GM04504 (cell line): ENCODE data around the gene GAL3ST1.
A peak's percentile ranks its signal among the peaks of the same experiment; 100 is the strongest.
"Not testable (repeated sequence)": the region's sequence is repeated elsewhere in the genome, so short reads cannot be mapped to it uniquely, and the experiment has no call there.

ENCODE experiments used
- DNase-seq: peaks from one replicate; pipeline ENCODE4 v3.0.0-alpha.2; 2012; ENCODE audit warnings: low read depth

GAL3ST1 gene

DNA sequence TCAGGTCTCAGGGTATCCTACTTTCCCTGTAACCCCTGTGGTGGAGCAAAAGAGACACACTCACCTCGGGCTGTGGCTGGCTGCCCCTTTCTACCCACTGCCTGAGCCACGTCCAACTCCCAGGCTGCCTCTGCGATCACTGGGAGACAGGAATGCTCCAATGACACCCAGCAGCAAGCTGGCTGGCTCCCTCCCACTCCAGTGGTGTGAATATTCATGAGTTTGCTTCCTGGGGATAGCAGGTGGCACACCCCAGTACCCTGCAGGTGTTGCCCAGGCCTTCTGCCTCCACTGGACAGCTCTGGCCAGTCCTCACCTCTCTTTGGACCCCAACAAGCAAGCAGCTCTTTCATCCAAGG is 9.7 kb downstream of the GAL3ST1 start:
- no peak for DNase-seq

DNA sequence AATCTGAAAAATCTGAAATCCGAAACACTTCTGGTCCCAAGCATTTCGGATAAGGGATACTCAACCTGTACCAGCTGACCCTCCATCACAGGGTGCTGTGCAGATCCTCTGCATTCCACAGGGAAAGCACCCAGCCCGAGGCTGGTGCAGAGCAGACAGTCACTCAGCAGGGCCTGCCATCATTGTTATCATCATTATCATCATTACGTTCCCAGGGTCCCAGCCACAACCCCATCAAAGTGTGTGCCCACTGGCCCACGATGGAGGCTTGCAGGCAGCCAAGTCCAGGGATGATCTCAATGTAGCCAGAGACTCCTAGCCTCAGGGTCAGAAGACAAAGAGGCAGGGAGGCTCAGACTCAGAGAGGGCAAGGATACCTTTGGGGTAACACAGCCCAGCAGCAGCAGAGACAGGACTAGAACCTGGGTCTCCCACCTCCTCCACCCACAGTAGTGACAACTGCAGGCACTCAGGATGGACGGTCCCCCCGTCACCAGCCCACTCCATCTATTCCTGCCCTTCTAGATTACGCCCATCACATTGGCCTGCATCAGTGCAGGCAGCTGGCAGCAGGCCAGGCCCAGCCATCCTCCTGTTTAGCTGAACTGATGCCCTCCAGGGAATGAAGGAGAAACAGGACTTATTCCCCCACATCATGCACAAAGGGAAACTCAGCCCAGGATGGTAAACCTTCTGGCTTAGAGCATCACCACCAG is 10.3 kb downstream of the GAL3ST1 start:
- DNase-seq = no peak

DNA sequence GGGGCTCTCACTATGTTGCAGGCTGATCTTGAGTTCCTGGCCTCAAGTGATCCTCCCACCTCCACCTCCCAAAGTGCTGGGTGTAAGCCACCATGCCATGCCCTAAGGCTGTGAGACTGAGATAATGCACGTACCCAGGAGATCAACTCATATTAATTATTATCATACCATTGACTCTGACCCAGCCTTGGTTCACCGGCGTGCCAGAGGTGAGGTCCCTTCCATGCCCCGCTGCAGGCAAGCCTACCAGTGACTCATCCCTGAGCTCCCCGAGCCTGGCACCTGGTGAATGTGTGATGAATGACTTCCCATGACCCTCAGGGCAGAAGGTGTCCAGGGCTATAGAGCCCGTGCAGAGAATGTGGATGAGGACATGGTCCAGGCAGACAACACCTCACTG is 12.1 kb downstream of the GAL3ST1 start:
- DNase-seq = no peak

- DNase-seq = no peak
These were observed 12.9 kb downstream of the GAL3ST1 start for GRCh38 chr22:30561402-30562189.

DNA sequence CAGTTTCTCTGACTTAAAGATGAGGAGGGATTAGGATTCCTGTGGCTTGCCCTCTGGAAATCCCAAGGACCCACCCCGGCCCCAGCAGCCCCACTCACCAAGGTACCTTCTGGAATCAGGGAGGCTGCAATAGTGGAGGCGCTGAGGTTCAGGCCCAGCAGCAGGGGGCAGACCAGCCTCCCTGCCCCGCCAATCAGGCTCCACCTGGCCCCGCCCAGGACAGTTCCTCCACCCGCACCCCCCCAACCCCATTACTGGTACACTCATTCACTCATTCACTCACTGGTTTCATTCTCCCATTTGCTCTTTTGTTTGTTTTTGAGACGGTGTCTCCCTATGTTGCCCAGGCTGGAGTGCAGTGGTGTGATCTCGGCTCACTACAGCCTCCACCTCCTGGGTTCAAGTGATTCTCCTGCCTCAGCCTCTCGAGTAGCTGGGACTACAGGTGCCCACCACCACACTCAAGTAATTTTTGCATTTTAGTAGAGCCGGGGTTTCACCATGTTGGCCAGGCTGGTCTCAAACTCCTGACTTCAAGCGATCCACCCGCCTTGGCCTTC is 13.7 kb downstream of the GAL3ST1 start:
- not testable (repeated sequence) for DNase-seq

- DNase-seq = no peak
These were observed 14.6 kb downstream of the GAL3ST1 start for GRCh38 chr22:30559889-30560288.

DNA sequence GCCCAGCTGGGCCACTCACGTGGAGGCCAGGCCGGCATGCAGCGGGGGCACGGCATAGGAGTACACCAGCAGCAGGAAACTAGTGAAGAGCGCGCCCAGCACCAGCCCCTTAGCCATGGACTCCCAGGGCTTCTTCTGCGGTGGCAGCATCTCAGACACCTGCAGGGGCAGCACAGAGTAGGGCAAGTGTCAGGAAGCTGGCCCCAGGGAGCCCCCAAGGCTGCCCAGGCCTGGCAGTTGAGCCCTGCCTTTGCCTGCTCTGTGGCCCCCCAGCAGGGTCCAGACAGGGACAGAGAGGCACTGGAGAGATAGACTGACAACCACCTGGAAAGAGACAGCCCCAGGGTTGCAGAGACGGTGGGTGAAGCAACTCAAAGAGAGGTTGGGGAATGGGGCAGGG is 17.2 kb downstream of the GAL3ST1 start:
- no peak for DNase-seq

DNA sequence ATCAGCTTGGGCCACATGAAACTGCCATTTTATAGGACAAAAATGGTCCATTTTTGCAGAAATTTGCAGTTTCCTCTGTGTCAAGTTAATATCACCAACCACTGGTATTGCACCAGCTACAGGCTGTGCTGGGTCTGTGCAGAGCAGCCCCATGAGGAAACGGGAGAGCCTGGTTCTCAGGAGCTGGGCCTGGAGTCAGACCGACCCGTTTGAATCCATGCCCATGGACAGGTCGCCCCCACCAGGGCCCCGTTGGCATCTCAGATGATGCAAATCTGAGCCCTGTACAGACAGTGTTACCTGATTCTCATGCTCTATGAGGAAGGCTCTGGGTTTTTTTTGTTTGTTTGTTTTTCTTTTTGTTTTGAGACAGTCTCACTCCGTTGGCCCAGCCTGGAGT is 18.1 kb downstream of the GAL3ST1 start:
- no peak for DNase-seq

- no peak for DNase-seq
These were observed 18.9 kb downstream of the GAL3ST1 start for GRCh38 chr22:30555282-30556210.

DNA sequence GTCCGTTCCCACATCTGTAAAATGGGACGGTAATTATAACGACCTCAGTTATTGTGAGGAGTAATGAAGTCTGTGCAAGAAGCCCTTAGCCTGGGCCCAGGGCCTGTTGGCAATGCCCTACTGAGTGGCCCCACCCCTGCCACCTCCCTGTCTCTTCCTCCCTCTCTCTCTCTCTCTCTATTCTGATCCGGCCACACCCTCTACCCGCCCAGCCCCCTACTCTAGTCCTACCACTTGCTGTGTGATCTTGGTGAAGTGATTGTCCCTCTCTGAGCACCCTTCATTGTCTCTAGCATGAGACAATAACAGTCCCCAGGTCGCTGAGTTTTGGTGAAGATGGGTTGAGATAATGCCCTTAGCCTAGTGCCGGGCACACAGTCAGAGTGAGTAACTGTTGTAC is 20.5 kb downstream of the GAL3ST1 start:
- no peak for DNase-seq

- no peak for DNase-seq
These were observed 21.7 kb downstream of the GAL3ST1 start for GRCh38 chr22:30552719-30553118.

DNA sequence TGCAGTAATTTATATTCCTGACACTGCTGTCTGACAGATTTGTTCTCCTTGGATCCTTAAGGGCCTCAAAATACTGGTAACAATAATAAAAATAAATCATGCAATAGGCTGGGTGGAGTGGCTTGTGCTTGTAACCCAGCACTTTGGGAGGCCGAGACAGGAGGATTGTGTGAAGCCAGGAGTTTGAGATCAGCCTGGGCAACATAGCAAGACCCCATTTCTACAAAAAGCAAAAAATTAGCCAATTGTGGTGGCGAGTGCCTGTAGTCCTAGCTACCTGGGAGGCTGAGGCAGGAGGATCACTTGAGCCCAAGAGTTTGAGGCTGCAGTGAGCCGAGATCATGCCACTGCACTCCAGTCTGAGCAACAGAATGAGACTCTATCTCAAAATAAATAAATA is 22.7 kb downstream of the GAL3ST1 start:
- not testable (repeated sequence) for DNase-seq

- DNase-seq = no peak
These were observed 27.3 kb downstream of the GAL3ST1 start for GRCh38 chr22:30547188-30547587.

DNA sequence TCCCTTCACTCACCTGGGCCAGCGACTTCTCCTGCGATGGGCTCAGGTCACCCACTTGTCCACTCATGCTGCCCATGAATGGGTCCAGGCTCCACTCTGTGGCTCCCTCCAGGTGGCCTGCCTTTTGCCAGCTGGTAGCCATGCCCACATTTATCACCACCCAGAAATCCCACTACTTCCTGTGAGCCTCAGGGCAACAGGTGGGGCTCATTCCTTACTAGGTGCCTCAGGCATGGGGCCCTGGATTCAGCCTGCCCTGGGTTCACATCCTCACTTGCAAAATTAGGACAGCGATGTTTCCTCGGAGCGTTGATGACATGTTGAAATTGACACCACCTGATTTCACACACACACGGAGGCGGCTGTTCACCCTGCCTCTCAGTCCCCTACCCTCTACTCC is 27.8 kb downstream of the GAL3ST1 start, which contains the start of gene SEC14L6:
SEC14L6 (minus strand) TSS at position 126 of the 400 bp plus-strand sequence; CDS start at position 67, 59 bp downstream.
- no peak for DNase-seq

DNA sequence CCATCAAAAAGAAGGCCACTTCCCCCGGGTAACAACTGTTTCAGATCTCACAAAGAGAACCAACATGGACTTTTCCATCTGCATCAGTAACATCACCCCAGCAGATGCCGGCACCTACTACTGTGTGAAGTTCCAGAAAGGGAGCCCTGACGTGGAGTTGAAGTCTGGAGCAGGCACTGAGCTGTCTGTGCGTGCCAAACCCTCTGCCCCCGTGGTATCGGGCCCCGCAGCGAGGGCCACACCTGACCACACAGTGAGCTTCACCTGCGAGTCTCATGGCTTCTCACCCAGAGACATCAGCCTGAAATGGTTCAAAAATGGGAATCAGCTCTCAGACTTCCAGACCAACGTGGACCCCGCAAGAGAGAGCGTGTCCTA is 31.7 kb downstream of the GAL3ST1 start:
- DNase-seq = no peak

DNA sequence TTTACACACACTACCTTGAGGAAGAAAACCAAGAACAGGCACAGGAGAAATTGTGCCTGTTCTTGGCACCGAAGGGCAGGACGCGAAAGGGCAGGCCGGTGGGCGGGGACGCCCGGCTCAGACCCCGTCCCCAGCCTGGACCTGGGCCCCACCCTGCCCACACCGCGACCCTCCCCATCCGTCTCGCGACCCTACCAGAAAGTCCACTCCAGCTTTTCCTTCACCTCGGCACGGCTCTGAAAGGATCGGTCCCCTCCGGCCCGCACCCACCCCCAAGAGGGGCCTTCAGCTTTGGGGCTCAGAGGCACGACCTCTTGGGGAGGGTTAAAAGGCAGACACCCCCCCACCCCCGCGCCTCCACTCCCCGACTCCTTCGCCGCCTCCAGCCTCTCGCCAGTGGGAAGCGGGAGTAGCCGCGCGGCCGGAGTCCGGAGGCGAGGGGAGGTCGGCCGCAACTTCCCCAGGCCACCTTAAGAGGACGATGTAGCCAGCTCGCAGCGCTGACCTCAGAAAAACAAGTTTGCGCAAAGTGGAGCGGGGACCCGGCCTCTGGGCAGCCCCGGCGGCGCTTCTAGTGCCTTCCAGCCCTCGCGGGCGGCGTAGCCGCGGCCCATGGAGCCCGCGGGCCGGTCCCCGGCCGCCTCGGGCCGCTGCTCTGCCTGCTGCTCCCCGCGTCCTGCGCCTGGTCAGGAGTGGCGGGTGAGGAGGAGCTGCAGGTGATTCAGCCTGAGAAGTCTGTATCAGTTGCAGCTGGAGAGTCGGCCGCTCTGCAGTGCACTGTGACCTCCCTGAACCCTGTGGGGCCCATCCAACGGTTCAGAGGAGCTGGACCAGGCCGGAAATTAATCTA is 32.3 kb downstream of the GAL3ST1 start:
- DNase-seq = no peak

GRCh38 chr22:30541511-30541910 is 33.0 kb downstream of the GAL3ST1 start:
- not testable (repeated sequence) for DNase-seq

DNA sequence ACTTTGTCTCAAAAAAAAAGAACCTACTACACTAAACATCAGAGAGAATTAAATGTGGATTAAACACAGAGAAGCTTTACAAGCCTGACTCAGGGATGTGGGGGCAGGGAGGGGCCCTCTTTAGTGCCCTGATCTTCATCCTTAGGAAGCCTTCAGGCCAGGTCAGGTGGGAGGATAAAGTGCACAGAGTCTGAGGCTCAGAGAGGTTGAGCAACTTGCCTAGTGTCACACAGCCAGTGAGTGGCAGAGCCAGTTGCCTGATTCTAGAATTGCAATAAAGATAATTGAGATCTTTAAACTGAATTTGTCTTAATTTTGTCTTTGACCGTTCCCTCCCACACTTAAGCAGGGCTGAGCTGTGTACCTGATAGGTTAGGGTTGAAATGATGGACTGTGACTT is 35.1 kb downstream of the GAL3ST1 start:
- DNase-seq = no peak

DNA sequence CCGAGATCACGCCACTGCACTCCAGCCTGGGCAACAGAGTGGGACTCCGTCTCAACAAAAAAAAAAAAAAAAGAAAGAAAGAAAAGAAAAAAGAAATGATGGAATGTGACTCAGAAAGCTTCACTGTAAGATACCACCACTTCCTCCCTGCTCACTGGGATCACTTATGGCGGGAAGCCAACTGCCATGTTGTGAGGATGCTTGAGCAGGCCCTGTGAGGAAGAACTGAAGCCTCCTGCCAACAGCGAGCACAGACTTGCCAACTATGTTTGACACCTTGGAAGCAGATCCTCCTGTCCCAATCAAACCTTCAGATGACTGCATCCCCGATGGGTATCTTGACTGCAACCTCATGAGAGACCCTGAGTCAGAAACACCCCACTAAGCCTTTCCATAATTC is 36.2 kb downstream of the GAL3ST1 start:
- DNase-seq = peak; percentile 3

GRCh38 chr22:30537083-30537731 is 37.3 kb downstream of the GAL3ST1 start:
- no peak for DNase-seq

DNA sequence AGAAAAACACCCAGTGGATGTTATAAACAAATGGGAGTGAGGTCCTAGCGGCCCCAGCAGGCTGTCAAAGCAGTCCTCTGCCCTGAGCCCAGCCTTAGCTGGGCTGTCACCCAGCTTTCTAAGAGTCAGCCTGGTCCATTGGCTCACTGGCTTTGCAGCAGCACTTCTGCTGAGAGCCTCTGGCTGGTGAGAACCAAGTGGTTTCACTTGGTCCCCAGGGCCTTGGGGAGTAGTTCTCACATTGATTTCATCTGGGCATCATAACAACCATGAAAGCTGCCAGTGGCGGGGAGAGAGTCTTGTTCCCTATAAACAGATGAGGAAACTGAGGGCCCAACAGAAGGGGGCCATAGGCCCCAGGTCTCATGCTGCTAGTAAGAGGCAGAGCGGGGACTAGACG is 39.3 kb downstream of the GAL3ST1 start:
- DNase-seq = no peak
